Gastrocnemius medialis (tissue), 4 donors: ENCODE data around the gene PAX2.

ENCODE experiments used
- CTCF ChIP-seq, 5 experiments: fragments of 450-650 bp in 3 of 5; fragments of 200-600 bp in 2 of 5; sonication (generic) in 2 of 5; IDR thresholded peaks in 4 of 5; conservative IDR thresholded peaks in 1 of 5; 1 replicate in 4 of 5; 2 replicates in 1 of 5; pipeline ENCODE4 v1.5.1; 2016 to 2019; ENCODE audit warnings: antibody characterized with exemption in 5 of 5, mild to moderate bottlenecking in 3 of 5, moderate library complexity in 3 of 5
- POLR2A ChIP-seq, 2 donors: fragments of 450-650 bp; IDR thresholded peaks; one replicate each; pipeline ENCODE4 v1.6.1; 2017; ENCODE audit warnings: antibody characterized with exemption in 2 of 2, mild to moderate bottlenecking in 2 of 2, moderate library complexity in 2 of 2

DNA sequence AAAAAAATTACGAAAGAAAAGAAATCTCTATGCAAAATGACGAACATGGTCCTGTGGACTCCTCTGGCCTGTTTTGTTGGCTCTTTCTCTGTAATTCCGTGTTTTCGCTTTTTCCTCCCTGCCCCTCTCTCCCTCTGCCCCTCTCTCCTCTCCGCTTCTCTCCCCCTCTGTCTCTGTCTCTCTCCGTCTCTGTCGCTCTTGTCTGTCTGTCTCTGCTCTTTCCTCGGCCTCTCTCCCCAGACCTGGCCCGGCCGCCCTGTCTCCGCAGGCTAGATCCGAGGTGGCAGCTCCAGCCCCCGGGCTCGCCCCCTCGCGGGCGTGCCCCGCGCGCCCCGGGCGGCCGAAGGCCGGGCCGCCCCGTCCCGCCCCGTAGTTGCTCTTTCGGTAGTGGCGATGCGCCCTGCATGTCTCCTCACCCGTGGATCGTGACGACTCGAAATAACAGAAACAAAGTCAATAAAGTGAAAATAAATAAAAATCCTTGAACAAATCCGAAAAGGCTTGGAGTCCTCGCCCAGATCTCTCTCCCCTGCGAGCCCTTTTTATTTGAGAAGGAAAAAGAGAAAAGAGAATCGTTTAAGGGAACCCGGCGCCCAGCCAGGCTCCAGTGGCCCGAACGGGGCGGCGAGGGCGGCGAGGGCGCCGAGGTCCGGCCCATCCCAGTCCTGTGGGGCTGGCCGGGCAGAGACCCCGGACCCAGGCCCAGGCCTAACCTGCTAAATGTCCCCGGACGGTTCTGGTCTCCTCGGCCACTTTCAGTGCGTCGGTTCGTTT is 83.9 kb downstream of the PAX2 start:
- no peak for TF ChIP-seq CTCF (IDR thresholded peaks at IDR 0.05 in 4 of 5, conservative IDR thresholded peaks at IDR 0.05 in 1 of 5)
- TF ChIP-seq POLR2A (IDR thresholded peaks at IDR 0.05) = no peak
